Measurements from ENCODE around the gene PDGFD. TPM values are rescaled to one million over a fixed set of nuclear protein-coding genes. Genes with fewer than 3 reads are reported as not detected.

The PDGFD gene
- total RNA-seq, 2 donors from 2014 or later = 2.3 to 4.8 TPM

GRCh38 chr11:104191124-104191523 is 27.2 kb upstream of the PDGFD start:
- H3K36me3 Mint-ChIP-seq (ENCODE audit: low read depth) = no peaks in the 10 kb centered on the region
- DNase-seq = no peak
- H3K9me3 Mint-ChIP-seq = peaks cover 9% of the 10 kb centered on the region
- H3K4me1 Mint-ChIP-seq = no peaks in the 10 kb centered on the region
- Histone ChIP-seq H3K36me3 (ENCODE audit: control insufficient read depth, insufficient read depth, low read length) (no peaks in the 10 kb centered on the region), H3K9ac (ENCODE audit: extremely low read depth, low read length, poor library complexity, severe bottlenecking) (no peak overlapping the region), H3K27ac (ENCODE audit: low read depth, low read length) (no peak overlapping the region), H3K27me3 (ENCODE audit: control insufficient read depth, insufficient read depth, low read length, poor library complexity, severe bottlenecking) (no peaks in the 10 kb centered on the region), H3K9me3 (ENCODE audit: control insufficient read depth, low read length) (peaks cover 5% of the 10 kb centered on the region), H3K4me1 (ENCODE audit: control insufficient read depth, insufficient read depth, low read length) (no peaks in the 10 kb centered on the region), H3K4me3 (ENCODE audit: low read length) (no peak overlapping the region)
- H3K4me3 Mint-ChIP-seq = no peak overlapping the region
- peaks cover 1% of the 10 kb centered on the region for H3K27me3 Mint-ChIP-seq (ENCODE audit: insufficient read depth)
- 97 to 100% methylated on average over 3 of the region's 3 CpGs for WGBS, 2 experiments (ENCODE audit: insufficient coverage in 1 of 2, insufficient read length in 1 of 2)
- TF ChIP-seq, protein P1, sequence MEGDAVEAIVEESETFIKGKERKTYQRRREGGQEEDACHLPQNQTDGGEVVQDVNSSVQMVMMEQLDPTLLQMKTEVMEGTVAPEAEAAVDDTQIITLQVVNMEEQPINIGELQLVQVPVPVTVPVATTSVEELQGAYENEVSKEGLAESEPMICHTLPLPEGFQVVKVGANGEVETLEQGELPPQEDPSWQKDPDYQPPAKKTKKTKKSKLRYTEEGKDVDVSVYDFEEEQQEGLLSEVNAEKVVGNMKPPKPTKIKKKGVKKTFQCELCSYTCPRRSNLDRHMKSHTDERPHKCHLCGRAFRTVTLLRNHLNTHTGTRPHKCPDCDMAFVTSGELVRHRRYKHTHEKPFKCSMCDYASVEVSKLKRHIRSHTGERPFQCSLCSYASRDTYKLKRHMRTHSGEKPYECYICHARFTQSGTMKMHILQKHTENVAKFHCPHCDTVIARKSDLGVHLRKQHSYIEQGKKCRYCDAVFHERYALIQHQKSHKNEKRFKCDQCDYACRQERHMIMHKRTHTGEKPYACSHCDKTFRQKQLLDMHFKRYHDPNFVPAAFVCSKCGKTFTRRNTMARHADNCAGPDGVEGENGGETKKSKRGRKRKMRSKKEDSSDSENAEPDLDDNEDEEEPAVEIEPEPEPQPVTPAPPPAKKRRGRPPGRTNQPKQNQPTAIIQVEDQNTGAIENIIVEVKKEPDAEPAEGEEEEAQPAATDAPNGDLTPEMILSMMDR (conservative IDR thresholded peaks at IDR 0.05) = no peak
- H3K27ac Mint-ChIP-seq = no peak overlapping the region

- H3K4me3 Mint-ChIP-seq = no peak overlapping the region
- no peak for DNase-seq
- no peak overlapping the region for H3K27ac ChIP-seq (ENCODE audit: low read depth, low read length)
Measured at GRCh38 chr11:104183593-104183992, 19.6 kb upstream of the PDGFD start.

GRCh38 chr11:104175769-104176168 is 11.8 kb upstream of the PDGFD start:
- WGBS, 2 experiments (ENCODE audit: insufficient coverage in 1 of 2, insufficient read length in 1 of 2) = 100% methylated on average over 1 of the region's 1 CpG
- no peaks in the 10 kb centered on the region for H3K27me3 Mint-ChIP-seq (ENCODE audit: insufficient read depth)
- no peak overlapping the region for H3K27ac Mint-ChIP-seq
- no peak overlapping the region for H3K4me3 Mint-ChIP-seq
- Histone ChIP-seq H3K4me1 (ENCODE audit: control insufficient read depth, insufficient read depth, low read length) (no peaks in the 10 kb centered on the region), H3K36me3 (ENCODE audit: control insufficient read depth, insufficient read depth, low read length) (no peaks in the 10 kb centered on the region), H3K27me3 (ENCODE audit: control insufficient read depth, insufficient read depth, low read length, poor library complexity, severe bottlenecking) (no peaks in the 10 kb centered on the region), H3K4me3 (ENCODE audit: low read length) (no peak overlapping the region), H3K9ac (ENCODE audit: extremely low read depth, low read length, poor library complexity, severe bottlenecking) (no peak overlapping the region), H3K9me3 (ENCODE audit: control insufficient read depth, low read length) (no peaks in the 10 kb centered on the region), H3K27ac (ENCODE audit: low read depth, low read length) (no peak overlapping the region)
- no peaks in the 10 kb centered on the region for H3K9me3 Mint-ChIP-seq
- DNase-seq = no peak
- no peaks in the 10 kb centered on the region for H3K36me3 Mint-ChIP-seq (ENCODE audit: low read depth)
- TF ChIP-seq, protein P1 (conservative IDR thresholded peaks at IDR 0.05) = no peak
- no peaks in the 10 kb centered on the region for H3K4me1 Mint-ChIP-seq

More at GRCh38 chr11:104183593-104183992, 19.6 kb upstream of the PDGFD start:
- no peaks in the 10 kb centered on the region for H3K4me1 Mint-ChIP-seq
- H3K36me3 Mint-ChIP-seq (ENCODE audit: low read depth) = no peaks in the 10 kb centered on the region
- TF ChIP-seq, protein P1 (conservative IDR thresholded peaks at IDR 0.05) = no peak
- H3K9ac ChIP-seq (ENCODE audit: extremely low read depth, low read length, poor library complexity, severe bottlenecking) = no peak overlapping the region
- no peaks in the 10 kb centered on the region for H3K9me3 ChIP-seq (ENCODE audit: control insufficient read depth, low read length)
- H3K4me3 ChIP-seq (ENCODE audit: low read length) = no peak overlapping the region
- no peaks in the 10 kb centered on the region for H3K9me3 Mint-ChIP-seq
- no peaks in the 10 kb centered on the region for H3K27me3 Mint-ChIP-seq (ENCODE audit: insufficient read depth)
- no peak overlapping the region for H3K27ac Mint-ChIP-seq
- H3K4me1 ChIP-seq (ENCODE audit: control insufficient read depth, insufficient read depth, low read length) = no peaks in the 10 kb centered on the region
- H3K36me3 ChIP-seq (ENCODE audit: control insufficient read depth, insufficient read depth, low read length) = no peaks in the 10 kb centered on the region
- no peaks in the 10 kb centered on the region for H3K27me3 ChIP-seq (ENCODE audit: control insufficient read depth, insufficient read depth, low read length, poor library complexity, severe bottlenecking)
